NCI-H1694 treated with DMSO at 0.1 percent for 48 hours (cell line): ENCODE results near the gene NFATC1.

Experiments
- DNase-seq: peaks from one replicate; lab custom pipeline; 2025; lab: John Stamatoyannopoulos, UW

NFATC1 gene

GRCh38 chr18:79523736-79524180, 128.0 kb downstream of the NFATC1 start:
- no peak for DNase-seq

GRCh38 chr18:79524181-79525078, 128.7 kb downstream of the NFATC1 start:
- no peak for DNase-seq

GRCh38 chr18:79525556-79526467, 130.1 kb downstream of the NFATC1 start:
- DNase-seq = peak; percentile 16

- no peak for DNase-seq
These were observed 131.0 kb downstream of the NFATC1 start for GRCh38 chr18:79526468-79527460.

- DNase-seq = no peak
These were observed 132.1 kb downstream of the NFATC1 start for GRCh38 chr18:79527656-79528315.

- no peak for DNase-seq
These were observed 132.6 kb downstream of the NFATC1 start for GRCh38 chr18:79528316-79528695.

GRCh38 chr18:79528846-79529245, 133.1 kb downstream of the NFATC1 start:
- peak; percentile 77 for DNase-seq

GRCh38 chr18:79529296-79529695, 133.6 kb downstream of the NFATC1 start:
- no peak for DNase-seq

GRCh38 chr18:79529991-79530390, 134.3 kb downstream of the NFATC1 start:
- no peak for DNase-seq

- DNase-seq = no peak
These were observed 135.1 kb downstream of the NFATC1 start for GRCh38 chr18:79530821-79531220.

GRCh38 chr18:79531386-79531785, 135.7 kb downstream of the NFATC1 start:
- DNase-seq = no peak

GRCh38 chr18:79531926-79532312, 136.2 kb downstream of the NFATC1 start:
- DNase-seq = no peak

- no peak for DNase-seq
These were observed 136.7 kb downstream of the NFATC1 start for GRCh38 chr18:79532313-79533007.

GRCh38 chr18:79533146-79533545, 137.4 kb downstream of the NFATC1 start:
- no peak for DNase-seq

- DNase-seq = no peak
These were observed 137.9 kb downstream of the NFATC1 start for GRCh38 chr18:79533591-79533990.

GRCh38 chr18:79534356-79534755, 138.6 kb downstream of the NFATC1 start:
- DNase-seq = no peak

GRCh38 chr18:79537758-79538157, 142.0 kb downstream of the NFATC1 start:
- DNase-seq = no peak

- no peak for DNase-seq
These were observed 142.9 kb downstream of the NFATC1 start for GRCh38 chr18:79538635-79539034.

GRCh38 chr18:79540161-79540903, 144.6 kb downstream of the NFATC1 start:
- no peak for DNase-seq

GRCh38 chr18:79540904-79541282, 145.2 kb downstream of the NFATC1 start:
- DNase-seq = no peak
